NCI-H82 (cell line): Measurements from ENCODE around the gene DNAJC27.
A peak's percentile ranks its signal among the peaks of the same experiment; 100 is the strongest.

Experiments used
- DNase-seq: peaks from one replicate; lab custom pipeline; 2025; lab: John Stamatoyannopoulos, UW

DNAJC27 gene

DNA sequence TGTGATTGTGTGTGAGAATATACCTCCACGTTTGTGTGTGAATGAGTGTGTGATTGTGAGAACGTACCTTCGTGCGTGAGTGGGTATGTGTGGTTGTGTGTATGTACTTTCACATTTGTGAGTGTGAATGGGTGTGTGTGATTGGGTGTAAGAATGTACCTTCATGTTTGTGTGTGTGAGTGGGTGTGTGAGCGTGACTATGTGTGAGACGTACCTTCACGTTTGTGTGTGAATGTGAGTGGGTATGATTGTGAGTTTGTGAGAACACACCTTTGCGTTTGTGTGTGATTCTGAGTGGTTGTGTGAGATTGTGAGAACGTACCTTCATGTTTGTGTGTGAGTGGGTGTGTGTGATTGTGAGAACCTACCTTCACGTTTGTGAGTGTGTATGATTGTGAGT, 45.9 kb downstream of the DNAJC27 start:
- DNase-seq, result no peak

DNA sequence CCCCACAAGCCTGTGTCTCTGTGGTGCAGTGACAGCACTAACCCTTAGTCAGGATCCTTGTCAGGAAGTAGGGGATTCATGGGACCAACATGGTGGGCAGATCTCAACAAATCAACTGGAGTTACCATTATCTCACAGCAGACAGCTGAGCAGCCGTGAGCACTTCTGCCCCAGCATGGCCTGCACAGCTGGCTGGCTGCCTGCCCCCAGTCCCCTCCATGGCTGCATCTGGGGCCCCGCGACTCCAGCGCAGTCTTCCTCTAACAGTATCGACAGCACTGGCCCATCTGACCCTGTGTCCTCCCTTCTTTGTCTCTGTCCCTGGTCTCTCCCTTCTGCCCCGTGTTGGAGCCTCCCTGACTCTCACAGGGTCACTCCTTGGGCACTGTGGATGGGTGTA, 47.0 kb downstream of the DNAJC27 start:
- DNase-seq, result no peak

- DNase-seq, result no peak
Observed at GRCh38 chr2:24924266-24924665, 47.5 kb downstream of the DNAJC27 start.

DNA sequence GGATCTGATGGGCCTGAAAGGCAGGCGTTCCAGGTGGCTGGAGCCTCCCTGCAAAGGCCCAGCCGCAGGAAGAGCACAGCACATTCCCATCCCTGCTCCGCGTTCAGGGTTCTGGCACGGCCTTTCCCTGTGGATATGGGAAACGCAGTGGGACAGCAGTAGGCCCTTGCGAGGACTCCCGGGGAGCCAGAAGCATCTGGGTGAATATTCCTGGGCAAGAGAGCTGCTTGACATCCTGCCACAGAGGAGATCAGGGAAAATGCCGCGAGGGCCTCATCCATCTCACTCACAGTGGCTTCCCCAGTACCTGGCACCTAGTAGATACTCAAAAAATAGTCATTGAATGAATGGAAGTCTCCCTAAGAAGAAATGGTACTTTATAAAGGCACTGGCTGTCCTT, 48.6 kb downstream of the DNAJC27 start:
- no peak for DNase-seq

- no peak for DNase-seq
Observed at GRCh38 chr2:24922556-24922955, 49.2 kb downstream of the DNAJC27 start.

DNA sequence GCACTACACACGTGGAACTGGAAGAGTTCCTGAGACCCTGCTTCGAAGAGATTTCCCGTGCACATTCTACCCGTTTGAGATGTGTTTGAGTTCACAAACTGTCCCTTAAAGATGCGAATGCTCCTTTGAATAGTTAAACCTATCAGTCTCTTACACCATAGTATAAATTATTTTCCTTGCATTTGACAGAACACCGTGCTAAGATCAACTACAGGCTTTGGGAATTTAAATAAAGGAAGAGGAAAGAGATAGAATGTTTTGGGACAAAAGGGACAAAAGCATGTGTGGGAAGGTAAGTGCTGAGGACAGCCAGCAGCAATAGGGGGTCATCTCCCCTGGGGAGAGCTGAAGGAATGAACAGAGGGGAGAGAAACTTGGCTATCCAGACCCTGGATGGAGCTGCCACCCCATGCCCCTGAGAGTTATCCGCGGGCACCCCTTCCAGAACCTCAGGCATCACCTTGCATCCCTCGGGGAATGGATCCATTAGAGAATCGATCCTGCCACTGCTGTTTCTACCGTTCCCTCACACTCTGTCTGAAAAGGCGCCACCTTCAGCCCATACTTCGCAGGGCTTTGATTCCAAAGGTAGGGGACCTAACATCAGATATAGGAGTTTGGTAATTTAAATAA, 50.8 kb downstream of the DNAJC27 start:
- peak; percentile 53 for DNase-seq

DNA sequence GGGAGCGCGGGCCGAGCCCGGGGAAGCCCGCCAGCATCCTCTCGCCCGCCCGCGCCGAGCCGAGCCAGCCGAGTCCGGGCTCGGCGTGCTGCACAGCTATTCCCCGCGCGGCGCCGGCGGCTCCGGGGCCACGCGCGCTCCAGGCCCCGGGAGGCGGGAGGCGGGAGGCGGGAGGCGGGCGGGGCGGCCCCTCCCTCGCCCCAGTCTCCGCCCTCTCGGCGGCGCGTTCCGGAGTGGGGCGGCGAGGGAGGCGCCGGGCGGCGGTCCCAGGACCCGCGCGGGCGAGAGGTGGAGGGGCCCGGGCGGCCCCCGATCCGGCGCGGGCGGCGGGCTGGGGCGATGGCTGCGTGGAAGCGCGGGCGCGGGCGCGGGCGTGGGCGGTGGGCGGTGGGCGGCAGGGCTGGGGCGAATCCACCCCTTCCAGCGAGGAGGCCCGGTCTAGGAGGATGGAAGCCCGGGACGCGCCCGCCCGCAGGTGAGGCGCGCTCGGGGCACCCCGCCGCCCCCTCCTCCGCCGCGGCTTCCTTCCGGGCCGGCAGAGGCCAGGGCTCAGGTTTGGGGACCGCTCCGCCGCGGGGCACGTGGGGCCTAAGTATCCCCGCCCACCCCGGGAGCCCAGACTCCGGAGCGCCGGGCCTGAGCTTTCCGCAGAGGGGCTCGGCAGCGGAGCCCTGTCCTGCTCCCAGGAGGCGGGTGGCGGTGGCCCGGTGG, 51.5 kb downstream of the DNAJC27 start, which contains the start of gene ADCY3:
TSS of gene ADCY3 (minus strand) at position 140 of the 711 bp plus-strand sequence. CDS start 1,250 bp downstream, outside the sequence.
- peak; percentile 67 for DNase-seq

- no peak for DNase-seq
Observed at GRCh38 chr2:24919506-24920097, 52.2 kb downstream of the DNAJC27 start.

DNA sequence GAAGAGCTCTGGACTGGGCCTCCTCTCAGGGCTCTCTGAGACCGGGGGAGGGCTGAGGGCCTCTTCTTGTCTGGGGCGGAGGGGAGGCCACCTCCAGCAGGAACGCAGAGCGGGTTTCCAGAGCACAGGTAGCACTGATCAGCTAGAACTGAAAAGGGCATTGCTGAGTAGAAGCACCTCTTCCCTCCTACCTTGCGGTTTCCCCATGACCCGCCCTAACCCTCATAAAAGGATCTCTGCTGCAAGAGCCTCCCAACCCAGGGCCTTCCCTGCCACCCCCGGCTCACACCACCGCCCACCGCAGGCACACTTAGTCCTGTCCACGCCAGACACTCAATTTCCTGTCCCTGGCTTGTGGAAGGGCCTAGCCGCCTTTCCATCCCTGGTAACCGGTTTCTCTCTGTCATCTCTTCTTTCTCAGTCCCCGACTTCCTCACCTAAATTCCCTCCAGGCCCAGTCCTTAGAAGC, 52.7 kb downstream of the DNAJC27 start:
- DNase-seq, result peak; percentile 53

DNA sequence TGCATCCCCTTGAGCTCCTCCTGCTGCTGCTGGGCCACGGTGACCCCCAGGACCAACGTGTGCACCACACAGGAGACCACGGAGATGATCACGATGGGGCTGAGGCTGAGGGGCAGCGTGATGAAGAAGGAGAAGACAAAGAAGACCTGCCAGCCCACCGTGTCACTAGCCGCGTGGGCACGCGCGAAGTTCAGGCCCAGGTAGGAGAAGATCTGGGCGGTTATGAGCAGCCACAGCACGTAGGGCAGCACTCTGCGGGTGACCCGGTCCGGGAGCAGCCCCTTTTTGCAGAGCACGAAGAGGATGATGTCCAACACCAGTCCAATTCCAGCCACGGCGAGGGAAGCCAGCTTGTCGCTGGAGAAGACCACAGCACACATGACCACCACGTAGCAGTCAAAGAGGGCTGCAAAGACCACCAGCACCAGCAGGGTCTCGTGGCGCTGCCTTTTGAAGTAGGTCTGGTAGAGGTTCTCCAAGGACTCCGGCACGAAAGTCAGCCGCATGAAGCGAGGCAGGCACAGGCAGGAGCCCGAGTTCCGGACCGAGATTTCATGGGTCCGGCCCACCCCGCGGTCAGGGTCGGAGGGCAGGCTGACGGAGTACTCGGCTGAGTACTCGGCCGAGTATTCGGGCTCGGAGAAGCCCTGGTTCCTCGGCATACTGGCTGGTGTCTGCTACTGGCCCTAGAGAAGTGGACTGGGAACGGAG, 53.3 kb downstream of the DNAJC27 start:
- no peak for DNase-seq

DNA sequence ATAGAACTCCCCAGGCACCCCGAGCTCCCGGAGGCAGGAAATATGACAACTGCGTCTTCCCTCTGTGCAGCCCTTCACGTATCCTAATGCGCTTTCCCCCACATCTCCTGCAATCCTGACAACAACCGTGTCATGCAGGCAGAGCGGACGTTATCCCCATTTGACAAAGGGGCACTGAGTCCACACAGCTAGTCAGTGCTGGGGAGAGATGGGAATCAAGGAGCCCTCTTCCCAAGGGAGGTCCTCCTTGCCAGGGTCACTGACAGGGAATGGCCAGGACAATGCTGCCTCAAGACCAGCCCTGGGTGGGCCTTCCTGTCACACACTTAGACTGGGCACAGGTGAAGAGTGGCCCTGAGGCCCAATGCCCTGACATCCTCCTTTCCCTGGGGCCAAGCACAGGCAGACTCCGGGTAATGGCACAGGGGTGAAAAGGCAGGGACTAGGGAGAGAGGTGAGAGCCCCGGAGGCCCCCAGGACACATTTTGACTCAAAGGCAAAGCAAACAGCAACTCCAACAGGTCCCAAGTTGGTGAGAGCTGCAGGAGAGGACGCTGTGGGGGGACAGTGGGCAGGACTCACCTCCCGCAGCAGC, 53.9 kb downstream of the DNAJC27 start:
- DNase-seq, result no peak

- no peak for DNase-seq
Observed at GRCh38 chr2:24917086-24917485, 54.7 kb downstream of the DNAJC27 start.

DNA sequence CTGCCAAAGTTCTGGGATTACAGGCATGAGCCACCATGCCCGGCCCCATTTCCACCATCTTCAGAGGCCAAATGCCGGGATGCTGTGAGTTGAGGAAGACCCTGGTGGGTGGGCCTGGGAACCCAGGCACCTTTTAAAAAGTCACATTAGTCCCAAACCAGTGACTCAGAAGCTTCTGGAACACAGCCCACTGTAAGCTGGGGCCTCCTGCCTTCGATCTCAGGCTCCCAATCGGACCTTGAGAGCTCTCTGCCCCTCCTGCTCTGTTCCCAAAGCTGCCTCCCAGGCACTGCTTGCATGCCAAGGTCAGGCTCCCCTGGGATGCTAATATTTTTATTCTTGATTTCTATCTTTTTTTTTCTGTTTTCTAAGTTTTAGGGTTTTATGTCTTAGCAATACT, 56.0 kb downstream of the DNAJC27 start:
- no peak for DNase-seq

GRCh38 chr2:24915175-24915574, 56.6 kb downstream of the DNAJC27 start:
- no peak for DNase-seq

GRCh38 chr2:24914713-24915112, 57.0 kb downstream of the DNAJC27 start:
- no peak for DNase-seq

DNA sequence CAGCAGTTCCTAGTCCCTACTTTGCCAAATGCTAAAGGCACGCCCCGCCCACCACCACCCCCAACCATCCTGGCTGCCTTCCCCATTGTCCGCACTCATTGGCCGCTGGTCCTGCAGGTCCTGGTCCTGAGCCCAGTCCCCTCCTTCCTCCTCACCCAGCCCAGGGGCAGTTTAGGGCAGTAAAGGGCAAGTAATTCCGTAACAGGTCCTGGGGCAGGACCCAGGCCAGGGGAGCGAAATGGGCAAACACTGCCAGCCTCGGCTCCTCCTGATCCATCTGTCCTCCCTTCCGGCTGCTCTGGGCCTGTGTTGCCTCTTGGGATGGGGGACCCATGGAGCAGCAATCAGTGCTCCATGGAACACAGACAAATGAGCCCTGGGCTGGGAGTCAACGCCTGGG, 57.8 kb downstream of the DNAJC27 start:
- no peak for DNase-seq

- DNase-seq, result no peak
Observed at GRCh38 chr2:24912986-24913385, 58.8 kb downstream of the DNAJC27 start.

DNA sequence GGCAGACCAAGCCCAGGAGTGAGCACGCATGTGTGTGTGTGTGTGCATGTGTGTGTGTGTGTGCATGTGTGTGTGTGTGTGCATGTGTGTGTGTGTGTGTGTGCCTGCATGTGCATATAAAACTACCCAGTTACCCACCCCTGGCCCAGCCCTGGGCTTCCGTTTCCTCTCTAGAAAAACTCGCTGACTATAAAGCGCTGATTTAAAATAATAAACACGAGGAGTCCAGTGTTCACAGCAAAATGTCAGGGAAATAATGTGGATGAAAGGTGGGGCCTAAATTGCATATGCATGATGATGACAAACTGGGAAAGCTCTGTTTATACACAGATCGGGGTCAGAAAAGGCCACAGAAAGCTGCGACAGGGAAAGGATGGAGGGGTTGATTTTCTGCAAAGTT, 59.2 kb downstream of the DNAJC27 start:
- no peak for DNase-seq

DNA sequence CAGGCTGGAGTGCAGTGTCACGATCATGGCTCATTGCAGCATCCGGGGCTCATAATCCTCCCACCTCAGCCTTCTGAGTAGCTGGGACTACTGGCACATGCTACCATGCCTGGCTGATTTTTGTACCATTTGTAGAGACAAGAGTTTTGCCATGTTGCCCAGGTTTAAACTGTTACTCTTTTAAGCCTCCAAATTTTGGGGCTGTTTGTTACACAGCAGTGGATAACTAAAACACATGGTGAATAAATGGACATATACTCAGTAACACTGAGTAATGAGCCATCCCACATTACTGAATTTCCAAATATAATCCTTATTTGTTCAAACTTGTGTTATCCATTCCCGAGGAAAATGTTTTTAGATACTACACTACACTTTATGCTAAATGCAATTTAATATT, 61.5 kb downstream of the DNAJC27 start:
- DNase-seq, result no peak

GRCh38 chr2:24909555-24910177, 62.1 kb downstream of the DNAJC27 start:
- DNase-seq, result no peak

DNA sequence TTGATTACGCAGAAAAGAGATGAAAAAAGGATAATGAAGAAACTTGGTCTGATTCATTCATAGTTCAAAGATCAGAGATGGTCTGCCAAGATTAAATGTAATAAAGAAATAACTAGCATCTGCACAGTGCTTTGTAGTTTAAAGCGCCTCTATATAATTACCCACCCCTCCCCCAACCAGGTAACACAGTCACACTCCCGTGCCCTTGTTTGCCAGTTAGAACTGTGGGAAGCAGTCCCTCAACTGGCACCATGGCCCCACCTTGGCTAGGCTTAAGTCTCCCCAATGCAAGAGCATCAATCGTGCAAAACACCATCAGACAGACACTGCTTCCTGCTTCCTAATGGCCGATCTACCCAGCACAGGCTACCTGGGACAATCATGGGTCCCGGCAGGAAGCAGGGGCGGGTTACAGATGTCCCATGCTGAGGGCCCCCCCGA, 63.3 kb downstream of the DNAJC27 start:
- no peak for DNase-seq

- no peak for DNase-seq
Observed at GRCh38 chr2:24907116-24907515, 64.6 kb downstream of the DNAJC27 start.
